Measurements from ENCODE around the gene SHPK.

The SHPK gene

GRCh38 chr17:3627769-3628167 is 8.3 kb downstream of the SHPK start:
- no peak for DNase-seq (ENCODE audit: low read depth)

- no peak for DNase-seq (ENCODE audit: low read depth)
Observed at GRCh38 chr17:3626831-3627768, 8.9 kb downstream of the SHPK start.

- no peak for DNase-seq (ENCODE audit: low read depth)
Observed at GRCh38 chr17:3622977-3623594, 13.0 kb downstream of the SHPK start.

GRCh38 chr17:3621146-3621720 is 14.8 kb downstream of the SHPK start:
- no peak for DNase-seq (ENCODE audit: low read depth)

GRCh38 chr17:3615160-3615870 is 20.7 kb downstream of the SHPK start:
- no peak for DNase-seq (ENCODE audit: low read depth)

- no peak for DNase-seq (ENCODE audit: low read depth)
Observed at GRCh38 chr17:3613124-3613523, 22.9 kb downstream of the SHPK start.

- DNase-seq (ENCODE audit: low read depth), result no peak
Observed at GRCh38 chr17:3610523-3610922, 25.5 kb downstream of the SHPK start.

GRCh38 chr17:3609689-3610088 is 26.4 kb downstream of the SHPK start:
- DNase-seq (ENCODE audit: low read depth), result no peak

GRCh38 chr17:3603870-3604259 is 32.2 kb downstream of the SHPK start:
- DNase-seq (ENCODE audit: low read depth), result no peak

GRCh38 chr17:3603119-3603869 is 32.8 kb downstream of the SHPK start:
- DNase-seq (ENCODE audit: low read depth), result no peak

- DNase-seq (ENCODE audit: low read depth), result no peak
Observed at GRCh38 chr17:3602499-3602898, 33.6 kb downstream of the SHPK start.

GRCh38 chr17:3600529-3601205 is 35.4 kb downstream of the SHPK start:
- no peak for DNase-seq (ENCODE audit: low read depth)

GRCh38 chr17:3598078-3598477 is 38.0 kb downstream of the SHPK start:
- no peak for DNase-seq (ENCODE audit: low read depth)

- no peak for DNase-seq (ENCODE audit: low read depth)
Observed at GRCh38 chr17:3596804-3597464, 39.1 kb downstream of the SHPK start.

GRCh38 chr17:3594976-3595375 is 41.1 kb downstream of the SHPK start:
- no peak for DNase-seq (ENCODE audit: low read depth)

GRCh38 chr17:3594051-3594800 is 41.8 kb downstream of the SHPK start:
- no peak for DNase-seq (ENCODE audit: low read depth)

- DNase-seq (ENCODE audit: low read depth), result no peak
Observed at GRCh38 chr17:3593384-3593783, 42.7 kb downstream of the SHPK start.

- no peak for DNase-seq (ENCODE audit: low read depth)
Observed at GRCh38 chr17:3592216-3592860, 43.7 kb downstream of the SHPK start.

GRCh38 chr17:3590768-3591167 is 45.3 kb downstream of the SHPK start:
- DNase-seq (ENCODE audit: low read depth), result no peak
